Activated CD4-positive, alpha-beta T cell treated with anti-CD3 and anti-CD28 coated beads for 24 hours (primary cell): ENCODE measurements around the gene PDSS1.
"Not testable (repeated sequence)": the region's sequence is repeated elsewhere in the genome, so short reads cannot be mapped to it uniquely, and the experiment has no call there.

Source experiments
- DNase-seq, 2 donors: peaks; one replicate each; pipeline ENCODE4 v3.0.0-alpha.2; 2020; ENCODE audit warnings: low read depth in 2 of 2

Gene PDSS1

GRCh38 chr10:26697163-26697921, at the start of gene PDSS1:
Gene PDSS1, plus strand, starts transcription at chr10:26697701. Its CDS starts 11 bp downstream, at chr10:26697712.
- peak; percentile 52 to 53 for DNase-seq

GRCh38 chr10:26648245-26648636, 49.3 kb upstream of the PDSS1 start:
- not testable (repeated sequence) for DNase-seq

DNA sequence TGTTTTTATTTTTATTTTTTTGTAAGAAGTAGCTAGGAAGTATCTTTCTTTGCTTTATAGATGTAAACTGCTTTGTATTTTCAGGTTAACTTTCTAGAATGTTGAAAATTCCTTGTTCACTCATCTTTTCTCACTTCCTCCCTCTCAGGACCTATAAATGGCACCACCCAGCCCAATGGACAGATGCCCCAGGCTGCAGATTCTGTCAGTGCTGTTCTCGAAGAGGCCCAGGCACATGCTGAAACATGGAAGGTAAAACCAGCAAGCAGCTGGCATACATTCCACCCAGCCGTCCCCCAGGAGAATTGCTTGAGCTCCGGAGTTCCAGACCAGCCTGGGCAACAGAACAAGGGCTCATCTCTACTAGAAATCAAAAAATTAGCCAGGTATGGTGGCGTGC, 47.1 kb upstream of the PDSS1 start:
- DNase-seq: no peak

- not testable (repeated sequence) for DNase-seq
Observed at GRCh38 chr10:26651476-26651875, 46.0 kb upstream of the PDSS1 start.

DNA sequence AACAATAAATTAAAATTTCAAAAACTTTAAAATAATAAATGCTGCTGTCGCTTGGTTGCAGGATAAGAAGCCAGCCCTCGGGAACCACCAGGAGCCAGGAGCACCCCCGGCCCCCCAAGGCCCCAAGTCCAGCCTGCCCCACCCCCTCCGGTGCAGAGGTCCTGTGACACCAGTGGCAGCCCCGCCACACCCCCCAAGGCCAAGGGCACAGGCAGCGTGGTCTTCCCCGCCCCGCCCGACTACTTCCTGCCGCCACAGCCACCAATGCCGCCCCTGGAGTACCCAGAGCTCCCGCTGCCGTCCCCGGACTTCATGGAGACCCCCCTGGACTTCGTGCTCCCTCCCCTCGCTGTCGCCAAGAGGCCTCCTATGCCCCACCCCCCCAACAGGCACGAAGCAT, 44.5 kb upstream of the PDSS1 start:
- no peak for DNase-seq

- DNase-seq: no peak
Observed at GRCh38 chr10:26655746-26656145, 41.8 kb upstream of the PDSS1 start.

- DNase-seq: no peak
Observed at GRCh38 chr10:26662864-26663263, 34.6 kb upstream of the PDSS1 start.

DNA sequence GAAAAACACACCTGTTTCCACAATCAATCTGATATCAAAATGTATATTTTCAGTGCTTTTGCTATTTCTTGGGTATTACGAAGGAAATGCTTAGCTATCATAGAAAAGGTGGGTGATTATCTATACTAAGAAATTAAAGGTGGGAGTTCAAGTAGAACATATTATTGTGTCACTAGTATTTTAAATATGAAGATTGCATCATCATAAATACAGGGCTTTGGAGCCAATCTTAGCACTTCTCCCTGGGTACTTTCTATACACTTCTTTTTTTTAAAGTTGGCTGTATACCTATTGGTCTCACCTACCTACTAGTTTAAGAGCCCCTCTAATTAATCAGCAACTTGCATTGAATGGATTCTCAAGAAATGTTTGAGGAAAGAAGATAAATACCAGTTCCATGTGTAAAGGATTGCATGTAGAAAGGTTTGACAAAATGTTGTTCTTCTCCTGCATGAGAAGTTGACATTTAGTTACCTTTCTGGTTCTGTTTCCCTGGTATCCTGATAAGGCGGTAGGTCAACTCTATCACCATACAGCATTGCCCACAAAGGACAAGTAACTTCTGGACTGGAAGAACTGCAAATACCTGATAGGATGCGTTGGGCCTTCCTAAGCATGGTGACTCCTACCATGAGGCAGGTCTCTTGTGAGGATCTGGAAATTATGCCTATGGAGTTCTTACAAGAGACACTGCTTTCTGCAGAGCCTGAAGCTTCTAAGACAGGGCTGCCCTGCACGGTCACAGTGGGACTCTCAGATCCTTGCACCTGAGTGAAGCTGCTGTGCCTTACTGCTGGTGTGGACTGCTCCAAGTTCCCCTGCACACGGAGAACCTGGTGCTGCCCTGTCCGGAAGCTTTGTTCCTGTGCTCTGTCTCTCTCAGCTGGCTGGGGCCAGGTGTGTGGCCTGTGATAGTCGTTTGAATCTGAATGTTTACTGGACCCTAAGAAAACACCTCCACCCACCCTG, 32.1 kb upstream of the PDSS1 start:
- no peak for DNase-seq

GRCh38 chr10:26675873-26676257, 21.6 kb upstream of the PDSS1 start:
- DNase-seq: no peak

DNA sequence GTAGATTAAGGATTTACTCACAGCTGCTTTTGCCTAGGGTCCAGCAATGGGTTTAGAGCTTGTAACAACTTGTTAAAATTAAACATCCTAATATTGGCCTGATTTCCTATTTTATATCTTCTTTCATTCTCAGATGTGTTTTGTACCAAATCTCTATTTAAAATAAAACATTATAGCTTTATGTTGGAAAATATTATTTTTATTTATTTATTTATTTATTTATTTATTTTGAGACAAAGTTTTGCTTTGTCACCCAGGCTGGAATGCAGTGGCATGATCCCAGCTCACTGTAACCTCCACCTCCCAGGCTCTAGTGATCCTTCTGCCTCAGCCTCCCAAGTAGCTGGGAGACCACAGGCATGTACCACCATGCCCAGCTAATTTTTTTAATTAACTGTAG, 17.9 kb upstream of the PDSS1 start:
- no peak for DNase-seq

GRCh38 chr10:26681076-26681475, 16.4 kb upstream of the PDSS1 start:
- DNase-seq: no peak

GRCh38 chr10:26681971-26682370, 15.5 kb upstream of the PDSS1 start:
- not testable (repeated sequence) for DNase-seq

DNA sequence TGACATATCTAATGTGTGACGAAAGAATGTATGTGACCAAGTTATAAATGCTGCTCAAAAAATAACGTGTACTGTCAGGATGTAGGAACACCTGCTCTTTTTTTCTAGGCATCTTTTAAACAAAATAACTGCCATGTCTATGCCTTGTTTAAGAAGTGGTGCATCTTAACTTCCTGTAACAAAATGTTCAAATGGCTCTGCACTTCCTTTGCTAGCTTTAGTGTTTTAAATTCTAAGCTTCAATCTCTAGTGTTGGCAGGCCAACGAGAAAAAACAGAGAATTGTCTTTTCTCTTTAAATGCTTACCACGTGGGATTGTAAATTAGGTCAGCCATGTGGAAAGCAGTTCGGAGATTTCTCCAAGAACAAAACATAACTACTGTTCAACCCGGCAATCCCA, 14.6 kb upstream of the PDSS1 start:
- DNase-seq: no peak

DNA sequence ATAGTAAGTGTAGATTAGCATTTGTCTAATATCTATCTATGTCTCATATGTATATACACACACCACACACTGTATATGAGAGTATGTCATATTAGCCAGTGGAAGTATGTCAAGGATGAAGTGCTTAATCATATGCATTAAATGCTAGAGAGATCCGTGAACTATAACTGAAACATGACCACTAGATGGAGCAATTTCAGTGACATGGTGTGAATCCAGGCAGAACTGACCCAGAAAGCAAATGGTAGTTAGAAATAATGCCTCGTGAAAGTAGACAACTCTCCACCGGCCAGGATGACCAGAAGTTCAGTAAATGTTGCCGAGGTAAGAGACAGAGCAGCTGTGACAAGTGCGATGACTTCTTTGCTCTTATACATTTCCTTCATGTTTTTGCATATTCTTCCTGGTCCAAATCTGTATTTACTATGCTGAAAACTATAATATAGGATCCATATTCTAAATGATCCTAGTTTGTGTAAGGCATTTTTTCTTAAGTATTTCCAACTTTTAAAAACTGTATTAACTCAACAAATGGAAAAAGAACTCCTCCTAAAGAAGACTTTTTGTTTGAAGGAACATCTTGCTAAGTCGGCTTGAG, 12.7 kb upstream of the PDSS1 start:
- not testable (repeated sequence) for DNase-seq

DNA sequence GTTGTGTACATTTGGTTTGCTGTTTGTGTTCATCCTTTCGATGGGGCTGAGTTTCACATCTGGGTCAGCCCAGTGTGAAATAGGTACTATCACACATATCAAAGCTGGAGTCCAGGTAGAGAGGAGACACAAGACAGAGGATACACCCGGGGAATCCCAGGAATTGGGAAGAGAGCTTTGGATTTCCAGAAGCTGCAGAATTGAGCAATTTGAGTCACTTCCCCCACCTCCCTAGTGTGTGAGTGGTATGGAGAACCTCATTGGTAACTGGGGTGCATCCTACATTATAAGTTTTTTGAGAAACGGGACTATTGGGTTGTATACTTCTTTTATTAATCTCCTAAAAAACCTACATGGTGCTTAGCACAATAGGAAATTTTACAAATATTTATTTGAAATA, 12.1 kb upstream of the PDSS1 start:
- DNase-seq: no peak

GRCh38 chr10:26689399-26689798, 8.1 kb upstream of the PDSS1 start:
- DNase-seq: no peak

DNA sequence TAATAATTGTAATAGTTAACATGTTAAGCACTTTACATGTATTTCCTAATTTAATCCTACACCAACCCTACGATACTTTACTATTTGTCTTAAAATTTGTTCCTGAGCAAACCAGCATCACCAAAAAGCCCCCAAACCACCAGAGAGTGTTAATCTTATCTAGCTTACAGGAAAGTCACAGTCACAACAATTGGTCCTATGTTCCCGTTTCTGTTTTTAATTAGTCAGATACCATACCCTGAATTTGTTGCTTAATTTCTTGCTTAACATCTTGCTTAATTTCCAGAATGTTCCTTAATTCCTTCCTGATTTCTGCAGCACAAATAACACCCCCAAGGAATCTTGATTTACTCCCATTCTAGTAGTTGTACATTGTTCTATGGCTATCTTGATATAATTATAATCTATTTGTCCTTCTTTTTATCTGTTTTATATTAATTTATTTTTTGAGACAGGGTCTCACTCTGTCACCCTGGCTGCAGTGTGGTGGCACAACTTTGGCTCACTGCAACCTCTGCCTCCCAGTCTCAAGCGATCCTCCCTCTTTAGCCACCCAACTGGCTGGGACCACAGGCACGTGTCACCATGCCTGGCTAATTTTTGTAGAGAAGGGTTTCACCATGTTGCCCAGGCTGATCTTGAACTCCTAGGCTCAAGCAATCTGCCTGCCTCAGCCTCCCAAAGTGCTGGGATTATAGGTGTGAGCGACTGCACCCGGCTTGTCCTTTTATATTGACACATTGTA, 6.6 kb upstream of the PDSS1 start:
- no peak for DNase-seq

GRCh38 chr10:26694536-26694935, 3.0 kb upstream of the PDSS1 start:
- not testable (repeated sequence) for DNase-seq

- no peak for DNase-seq
Observed at GRCh38 chr10:26696786-26697162, 727 bp upstream of the PDSS1 start.

- no peak for DNase-seq
Observed at GRCh38 chr10:26697922-26698608, 564 bp downstream of the PDSS1 start.

DNA sequence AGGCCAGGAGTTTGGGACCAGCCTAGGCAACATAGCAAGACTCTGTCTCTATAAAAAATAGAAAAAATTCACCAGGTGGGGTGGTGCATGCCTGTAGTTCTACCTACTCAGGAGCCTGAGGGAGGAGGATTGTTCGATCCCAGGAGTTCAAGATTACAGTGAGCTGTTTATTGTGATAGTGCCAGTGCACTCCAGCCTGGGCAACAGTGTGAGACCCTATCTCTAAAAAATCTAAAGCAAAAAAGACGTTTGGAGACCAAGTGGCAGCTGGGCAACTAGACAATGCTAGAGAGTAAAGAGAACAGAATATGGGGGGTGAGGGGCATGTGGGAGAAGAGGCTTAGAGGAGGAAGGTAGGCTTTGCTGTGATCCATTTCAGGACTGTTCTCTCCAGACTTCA, 1.4 kb downstream of the PDSS1 start:
- DNase-seq: no peak
